Measurements from ENCODE around the gene LRTM2.

- TF ChIP-seq, protein P1, sequence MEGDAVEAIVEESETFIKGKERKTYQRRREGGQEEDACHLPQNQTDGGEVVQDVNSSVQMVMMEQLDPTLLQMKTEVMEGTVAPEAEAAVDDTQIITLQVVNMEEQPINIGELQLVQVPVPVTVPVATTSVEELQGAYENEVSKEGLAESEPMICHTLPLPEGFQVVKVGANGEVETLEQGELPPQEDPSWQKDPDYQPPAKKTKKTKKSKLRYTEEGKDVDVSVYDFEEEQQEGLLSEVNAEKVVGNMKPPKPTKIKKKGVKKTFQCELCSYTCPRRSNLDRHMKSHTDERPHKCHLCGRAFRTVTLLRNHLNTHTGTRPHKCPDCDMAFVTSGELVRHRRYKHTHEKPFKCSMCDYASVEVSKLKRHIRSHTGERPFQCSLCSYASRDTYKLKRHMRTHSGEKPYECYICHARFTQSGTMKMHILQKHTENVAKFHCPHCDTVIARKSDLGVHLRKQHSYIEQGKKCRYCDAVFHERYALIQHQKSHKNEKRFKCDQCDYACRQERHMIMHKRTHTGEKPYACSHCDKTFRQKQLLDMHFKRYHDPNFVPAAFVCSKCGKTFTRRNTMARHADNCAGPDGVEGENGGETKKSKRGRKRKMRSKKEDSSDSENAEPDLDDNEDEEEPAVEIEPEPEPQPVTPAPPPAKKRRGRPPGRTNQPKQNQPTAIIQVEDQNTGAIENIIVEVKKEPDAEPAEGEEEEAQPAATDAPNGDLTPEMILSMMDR (conservative IDR thresholded peaks at IDR 0.05 in 1 of 2, IDR thresholded peaks at IDR 0.05 in 1 of 2; ENCODE audit: low read depth in 1 of 2, low read length in 2 of 2), result no peak
- TF ChIP-seq EZH2 (IDR thresholded peaks at IDR 0.05; ENCODE audit: low read length, missing control alignments), result no peak
Observed at GRCh38 chr12:1834186-1834925, 14.0 kb downstream of the LRTM2 start.

Measured in fibroblast of lung (primary cell).